Glutamatergic neuron (in vitro differentiated cells): ENCODE data around the gene GTPBP8. TPM values are rescaled to one million over a fixed set of nuclear protein-coding genes. Genes with fewer than 3 reads are reported as not detected.

Source experiments
- DNase-seq: peaks from one replicate; pipeline ENCODE4 v3.0.0; 2022
- H3K27ac Mint-ChIP-seq: one replicate; pipeline ENCODE4 v1.8.0; 2020; ENCODE audit warnings: mild to moderate bottlenecking, mixed read lengths, inconsistent platforms; ENCODE audit not compliant: unreplicated experiment
- H3K27me3 Mint-ChIP-seq: one replicate; pipeline ENCODE4 v1.8.0; 2020; ENCODE audit warnings: mild to moderate bottlenecking, moderate library complexity, mixed read lengths, inconsistent platforms; ENCODE audit not compliant: unreplicated experiment
- H3K36me3 Mint-ChIP-seq: one replicate; pipeline ENCODE4 v1.8.0; 2020; ENCODE audit warnings: mild to moderate bottlenecking, mixed read lengths, inconsistent platforms; ENCODE audit not compliant: unreplicated experiment
- H3K4me1 Mint-ChIP-seq: one replicate; pipeline ENCODE4 v1.8.0; 2020; ENCODE audit warnings: mild to moderate bottlenecking, low read depth, mixed read lengths, inconsistent platforms; ENCODE audit not compliant: unreplicated experiment
- H3K4me3 Mint-ChIP-seq: one replicate; pipeline ENCODE4 v1.8.0; 2020; ENCODE audit warnings: mild to moderate bottlenecking, mixed read lengths, inconsistent platforms; ENCODE audit not compliant: unreplicated experiment
- H3K9me3 Mint-ChIP-seq: one replicate; pipeline ENCODE4 v1.8.0; 2020; ENCODE audit warnings: mild to moderate bottlenecking, moderate library complexity, mixed read lengths, inconsistent platforms; ENCODE audit not compliant: unreplicated experiment
- total RNA-seq: library from RNA; stranded (reverse); fragmentation: NEBNext Ultra II Directional; extraction: Animal tissue kit (Norgen Biotek cat#: 25700); gene quantifications from one replicate; pipeline ENCODE4 v1.2.1, GENCODE V29; 2021; ENCODE audit not compliant: unreplicated experiment
- TF ChIP-seq, protein P1 (sequence below): fragments of 200-600 bp; sonication (generic); IDR thresholded peaks from one replicate; pipeline ENCODE4 v1.5.0; 2021; ENCODE audit not compliant: partially characterized antibody, unreplicated experiment

GTPBP8 gene
- total RNA-seq, 1 donor from 2014 or later: 15.8 TPM

DNA sequence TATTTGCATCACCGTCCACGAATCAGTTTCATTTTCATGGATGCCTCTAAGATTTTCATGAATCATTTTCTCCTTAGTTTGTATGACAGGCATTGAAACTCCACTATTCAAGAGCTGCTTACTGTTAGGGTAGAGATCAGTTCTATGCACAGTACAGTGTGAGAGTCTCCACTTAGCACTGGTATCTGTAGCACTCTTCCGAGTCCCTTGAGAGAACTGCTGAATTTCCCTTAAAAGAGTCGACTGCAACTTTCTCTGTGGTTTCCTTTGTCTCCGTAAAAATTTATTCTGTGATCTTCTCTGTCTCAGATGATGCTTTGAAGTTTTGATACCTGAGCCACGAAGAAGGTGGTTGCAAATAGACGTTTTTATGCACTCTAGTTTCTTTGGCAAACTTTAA, 14.8 kb downstream of the GTPBP8 start:
- no peaks in the 10 kb centered on the region for H3K9me3 Mint-ChIP-seq
- peaks cover 7% of the 10 kb centered on the region for H3K4me1 Mint-ChIP-seq
- no peak overlapping the region for H3K4me3 Mint-ChIP-seq
- no peaks in the 10 kb centered on the region for H3K36me3 Mint-ChIP-seq
- H3K27me3 Mint-ChIP-seq: no peaks in the 10 kb centered on the region
- TF ChIP-seq, protein P1, sequence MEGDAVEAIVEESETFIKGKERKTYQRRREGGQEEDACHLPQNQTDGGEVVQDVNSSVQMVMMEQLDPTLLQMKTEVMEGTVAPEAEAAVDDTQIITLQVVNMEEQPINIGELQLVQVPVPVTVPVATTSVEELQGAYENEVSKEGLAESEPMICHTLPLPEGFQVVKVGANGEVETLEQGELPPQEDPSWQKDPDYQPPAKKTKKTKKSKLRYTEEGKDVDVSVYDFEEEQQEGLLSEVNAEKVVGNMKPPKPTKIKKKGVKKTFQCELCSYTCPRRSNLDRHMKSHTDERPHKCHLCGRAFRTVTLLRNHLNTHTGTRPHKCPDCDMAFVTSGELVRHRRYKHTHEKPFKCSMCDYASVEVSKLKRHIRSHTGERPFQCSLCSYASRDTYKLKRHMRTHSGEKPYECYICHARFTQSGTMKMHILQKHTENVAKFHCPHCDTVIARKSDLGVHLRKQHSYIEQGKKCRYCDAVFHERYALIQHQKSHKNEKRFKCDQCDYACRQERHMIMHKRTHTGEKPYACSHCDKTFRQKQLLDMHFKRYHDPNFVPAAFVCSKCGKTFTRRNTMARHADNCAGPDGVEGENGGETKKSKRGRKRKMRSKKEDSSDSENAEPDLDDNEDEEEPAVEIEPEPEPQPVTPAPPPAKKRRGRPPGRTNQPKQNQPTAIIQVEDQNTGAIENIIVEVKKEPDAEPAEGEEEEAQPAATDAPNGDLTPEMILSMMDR: no peak
- no peak for DNase-seq
- no peak overlapping the region for H3K27ac Mint-ChIP-seq

DNA sequence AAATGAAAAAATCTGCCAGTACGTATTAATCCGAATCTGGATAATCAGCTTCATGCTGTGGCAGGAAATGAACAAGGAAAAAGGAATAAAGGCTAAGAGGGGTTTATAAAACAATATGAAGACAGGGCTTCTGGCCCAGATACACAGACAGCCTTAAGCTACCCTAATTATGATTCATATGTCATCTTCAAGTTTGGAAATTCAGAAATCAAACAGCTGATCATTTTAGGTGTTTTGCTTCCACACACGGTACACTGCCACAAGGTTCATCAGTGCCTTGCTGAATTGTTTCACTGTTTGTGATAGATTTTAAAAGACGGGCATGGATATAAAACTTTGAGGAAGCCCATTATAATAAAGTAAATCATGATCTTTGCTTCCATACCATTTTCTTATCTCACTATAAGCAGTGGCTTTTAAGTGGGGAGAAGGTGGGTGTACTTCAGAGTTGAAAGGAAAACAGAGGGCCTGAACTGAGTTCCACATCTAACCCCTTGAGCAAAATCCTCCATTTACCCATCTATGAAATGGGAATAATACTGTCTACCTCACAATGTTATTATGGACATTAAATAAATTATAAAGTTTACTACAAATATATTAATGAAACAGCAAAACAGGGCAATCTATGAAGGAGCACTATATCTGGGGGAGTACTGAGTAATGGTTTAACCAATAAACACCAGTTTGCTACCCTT, 15.7 kb downstream of the GTPBP8 start:
- Mint-ChIP-seq H3K4me3 (no peak overlapping the region), H3K27ac (no peak overlapping the region), H3K36me3 (no peaks in the 10 kb centered on the region), H3K27me3 (no peaks in the 10 kb centered on the region), H3K9me3 (no peaks in the 10 kb centered on the region), H3K4me1 (peaks cover 7% of the 10 kb centered on the region)
- TF ChIP-seq, protein P1: no peak
- DNase-seq: no peak

GRCh38 chr3:113008117-113008516, 17.3 kb downstream of the GTPBP8 start:
- Mint-ChIP-seq H3K27ac (no peak overlapping the region), H3K36me3 (no peaks in the 10 kb centered on the region), H3K27me3 (no peaks in the 10 kb centered on the region), H3K4me1 (peaks cover 7% of the 10 kb centered on the region), H3K9me3 (no peaks in the 10 kb centered on the region), H3K4me3 (no peak overlapping the region)
- no peak for DNase-seq
- TF ChIP-seq, protein P1: no peak

DNA sequence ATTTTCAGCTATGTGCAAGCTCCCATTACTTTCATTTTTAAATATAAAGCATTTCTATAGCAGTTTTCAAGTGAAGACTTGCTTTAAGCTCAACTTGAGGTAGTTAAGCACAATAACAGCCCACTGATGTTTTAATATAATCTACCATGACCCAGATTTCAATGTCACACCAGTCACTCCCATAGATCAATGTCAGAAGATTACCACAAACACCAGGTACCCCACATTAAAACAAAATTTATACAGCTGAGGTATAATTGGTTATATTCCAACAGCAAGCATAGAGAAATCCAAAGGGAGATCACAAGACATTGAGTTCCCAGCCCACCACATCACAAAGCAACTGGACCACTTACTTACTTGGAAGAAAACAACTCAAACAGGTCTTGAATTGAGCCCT, 22.8 kb downstream of the GTPBP8 start:
- TF ChIP-seq, protein P1: no peak
- peaks cover 5% of the 10 kb centered on the region for H3K9me3 Mint-ChIP-seq
- DNase-seq: no peak
- H3K36me3 Mint-ChIP-seq: no peaks in the 10 kb centered on the region
- H3K4me1 Mint-ChIP-seq: peaks cover 15% of the 10 kb centered on the region
- H3K27me3 Mint-ChIP-seq: peaks cover 4% of the 10 kb centered on the region
- H3K27ac Mint-ChIP-seq: no peak overlapping the region
- H3K4me3 Mint-ChIP-seq: no peak overlapping the region

DNA sequence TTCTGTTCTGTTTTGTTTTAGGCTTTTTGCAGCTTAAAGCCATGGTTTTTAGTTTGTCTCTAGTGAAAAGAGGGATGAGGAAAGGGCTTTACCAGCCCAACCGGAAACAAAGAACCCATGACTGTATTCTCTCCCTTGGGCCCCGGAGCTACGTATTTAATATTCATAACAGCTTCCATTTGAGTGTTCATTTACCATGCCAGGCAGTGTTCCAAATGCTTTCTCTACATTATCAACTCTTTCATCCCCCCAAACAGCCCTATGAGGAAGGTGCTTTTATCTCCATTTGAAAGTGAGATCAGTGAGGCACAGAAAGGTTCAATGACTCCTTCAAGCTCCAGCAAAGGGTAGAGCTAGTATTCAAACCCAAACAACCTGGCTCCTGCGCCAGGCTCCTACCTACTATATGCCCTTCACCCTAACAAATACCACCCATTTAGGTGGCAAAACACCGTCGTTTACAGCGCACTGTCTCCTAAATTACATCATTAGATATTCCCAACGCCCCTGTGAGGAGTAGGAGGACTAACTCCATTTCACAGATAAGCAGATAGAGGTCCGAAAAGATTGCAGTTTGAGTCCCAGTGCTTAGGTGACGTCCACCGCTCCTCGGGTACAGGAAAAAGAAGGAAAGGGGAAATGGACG, 27.9 kb downstream of the GTPBP8 start:
- DNase-seq: no peak
- TF ChIP-seq, protein P1: no peak
- Mint-ChIP-seq H3K27me3 (peaks cover 6% of the 10 kb centered on the region), H3K9me3 (peaks cover 9% of the 10 kb centered on the region), H3K27ac (peak overlapping the region; percentile 96), H3K4me3 (peak overlapping the region; percentile 96), H3K36me3 (peaks cover under 1% of the 10 kb centered on the region), H3K4me1 (peaks cover 12% of the 10 kb centered on the region)
